ENCODE measurements around the gene ZFP36.
A peak's percentile ranks its signal among the peaks of the same experiment; 100 is the strongest.

Gene ZFP36

GRCh38 chr19:39382991-39383828, 23.4 kb upstream of the ZFP36 start:
- no peak for DNase-seq (ENCODE audit: low read depth)
- no peak overlapping the region for H3K4me3 ChIP-seq (ENCODE audit: low read depth, low read length)

- DNase-seq (ENCODE audit: low read depth) = no peak
- H3K4me3 ChIP-seq (ENCODE audit: low read depth, low read length) = no peak overlapping the region
Observed at GRCh38 chr19:39384839-39385568, 21.6 kb upstream of the ZFP36 start.

GRCh38 chr19:39385629-39386411, 20.8 kb upstream of the ZFP36 start:
- no peak for DNase-seq (ENCODE audit: low read depth)
- no peak overlapping the region for H3K4me3 ChIP-seq (ENCODE audit: low read depth, low read length)

GRCh38 chr19:39386557-39386956, 20.1 kb upstream of the ZFP36 start:
- no peak for DNase-seq (ENCODE audit: low read depth)
- no peak overlapping the region for H3K4me3 ChIP-seq (ENCODE audit: low read depth, low read length)

GRCh38 chr19:39388657-39389056, 18.0 kb upstream of the ZFP36 start:
- no peak for DNase-seq (ENCODE audit: low read depth)
- no peak overlapping the region for H3K4me3 ChIP-seq (ENCODE audit: low read depth, low read length)

- H3K4me3 ChIP-seq (ENCODE audit: low read depth, low read length) = peak overlapping the region; percentile 72
- DNase-seq (ENCODE audit: low read depth) = no peak
Observed at GRCh38 chr19:39389631-39390414, 16.8 kb upstream of the ZFP36 start.

GRCh38 chr19:39390451-39390750, 16.2 kb upstream of the ZFP36 start:
- DNase-seq (ENCODE audit: low read depth) = no peak

GRCh38 chr19:39390751-39391437, 15.8 kb upstream of the ZFP36 start, which contains the start of the genes MED29 and PAF1:
TSS of gene MED29 (plus strand) at chr19:39391378. CDS start at chr19:39391423, 45 bp downstream.
TSS of gene PAF1 (minus strand) at chr19:39391106. CDS start at chr19:39390864, 242 bp downstream.
- peak within 1 kb of the TSS; percentile 72 for H3K4me3 ChIP-seq (ENCODE audit: low read depth, low read length)
- peak; percentile 98 for DNase-seq (ENCODE audit: low read depth)

More at GRCh38 chr19:39390451-39390750, 16.2 kb upstream of the ZFP36 start:
- peak overlapping the region; percentile 72 for H3K4me3 ChIP-seq (ENCODE audit: low read depth, low read length)

- no peak for DNase-seq (ENCODE audit: low read depth)
- H3K4me3 ChIP-seq (ENCODE audit: low read depth, low read length) = no peak overlapping the region
Observed at GRCh38 chr19:39397360-39398296, 9.0 kb upstream of the ZFP36 start.

GRCh38 chr19:39398297-39398864, 8.3 kb upstream of the ZFP36 start:
- H3K4me3 ChIP-seq (ENCODE audit: low read depth, low read length) = no peak overlapping the region
- peak; percentile 53 for DNase-seq (ENCODE audit: low read depth)

- H3K4me3 ChIP-seq (ENCODE audit: low read depth, low read length) = no peak overlapping the region
- no peak for DNase-seq (ENCODE audit: low read depth)
Observed at GRCh38 chr19:39399668-39400050, 7.0 kb upstream of the ZFP36 start.

- DNase-seq (ENCODE audit: low read depth) = no peak
Observed at GRCh38 chr19:39400061-39400460, 6.6 kb upstream of the ZFP36 start.

GRCh38 chr19:39401070-39401548, 5.5 kb upstream of the ZFP36 start:
- H3K4me3 ChIP-seq (ENCODE audit: low read depth, low read length) = no peak overlapping the region
- DNase-seq (ENCODE audit: low read depth) = no peak

More at GRCh38 chr19:39400061-39400460, 6.6 kb upstream of the ZFP36 start:
- H3K4me3 ChIP-seq (ENCODE audit: low read depth, low read length) = no peak overlapping the region

GRCh38 chr19:39401549-39402345, 4.9 kb upstream of the ZFP36 start:
- DNase-seq (ENCODE audit: low read depth) = peak; percentile 72

GRCh38 chr19:39402346-39403300, 4.0 kb upstream of the ZFP36 start:
- DNase-seq (ENCODE audit: low read depth) = peak; percentile 79
- peak overlapping the region; percentile 40 for H3K4me3 ChIP-seq (ENCODE audit: low read depth, low read length)

More at GRCh38 chr19:39401549-39402345, 4.9 kb upstream of the ZFP36 start:
- H3K4me3 ChIP-seq (ENCODE audit: low read depth, low read length) = no peak overlapping the region
